HepG2 (cell line): ENCODE results near the gene CHN2. TPM values are rescaled to one million over a fixed set of nuclear protein-coding genes. Genes with fewer than 3 reads are reported as not detected.

Experiments used
- ATAC-seq: fragments of 200-7000 bp; cut with Tn5 transposase; 3 replicates; pipeline ENCODE4 v1.9.1; 2020; ENCODE audit warnings: mild to moderate bottlenecking, moderate library complexity
- BruUV-seq: library from RNA; stranded (reverse); fragments of 400-500 nt; replicated peaks from 2 replicates; lab custom pipeline; 2021; lab: Mats Ljungman, UMichigan
- CTCF ChIA-PET: fragments of 300-600 bp; formaldehyde crosslinking; extraction: SDS; loops from one replicate; lab custom pipeline; 2021; ENCODE audit warnings: low total read pairs, inconsistent platforms, low intra/inter-chr PET ratio; lab: Yijun Ruan, JAX
- POLR2A ChIA-PET: fragments of 350-600 bp; sonication (Branson Sonifier 250); formaldehyde crosslinking; loops from one replicate; lab custom pipeline; 2020; ENCODE audit warnings: antibody characterized with exemption, inconsistent platforms; lab: Yijun Ruan, JAX
- DNase-seq: peaks from one replicate; pipeline ENCODE4 v3.0.0-alpha.2; 2015; ENCODE audit warnings: low spot score
- FAIRE-seq: peaks from 3 replicates; lab custom pipeline; 2011; peaks lifted over from hg19 to GRCh38; lab: Jason Lieb, UNC
- H2AFZ ChIP-seq: one replicate; pipeline ENCODE4 v1.6.1; 2011; ENCODE audit warnings: low read length, inconsistent platforms
- H3K27ac ChIP-seq: fragments of 300-600 bp; 3 replicates; pipeline ENCODE4 v1.8.0; 2011; ENCODE audit warnings: mixed run types, mild to moderate bottlenecking, mixed read lengths, low read length, inconsistent platforms; ENCODE audit not compliant: insufficient read depth; ENCODE audit errors: extremely low read length
- H3K27me3 ChIP-seq, 2 experiments: fragments of 200-600 bp in 1 of 2; 2 replicates in 1 of 2; 3 replicates in 1 of 2; pipeline versions ENCODE4 v1.6.0 to v1.8.0; 2011; ENCODE audit warnings: low read length in 2 of 2, mild to moderate bottlenecking in 2 of 2, moderate library complexity in 2 of 2, inconsistent platforms in 1 of 2; ENCODE audit not compliant: insufficient read depth in 2 of 2, control insufficient read depth in 1 of 2
- H3K36me3 ChIP-seq, 2 experiments: fragments of 200-600 bp in 1 of 2; replicated peaks in 1 of 2; 2 replicates in 1 of 2; 3 replicates in 1 of 2; pipeline versions ENCODE4 v1.5.1 to v1.8.0; 2011; ENCODE audit warnings: low read length in 2 of 2, inconsistent platforms in 1 of 2; ENCODE audit not compliant: insufficient read depth in 2 of 2, control insufficient read depth in 1 of 2
- H3K4me1 ChIP-seq: 2 replicates; pipeline ENCODE4 v1.5.1; 2012; ENCODE audit warnings: low read length, inconsistent platforms; ENCODE audit not compliant: insufficient read depth
- H3K4me2 ChIP-seq: 2 replicates; pipeline ENCODE4 v1.6.0; 2011; ENCODE audit warnings: low read depth, low read length, inconsistent platforms
- H3K4me3 ChIP-seq, 3 experiments: fragments of 200-600 bp in 1 of 3; sonication (generic), shearing (Covaris generic) in 1 of 3; replicated peaks in 1 of 3; 2 replicates each; pipeline ENCODE4 v1.5.1; 2011 to 2016; ENCODE audit warnings: low read length in 3 of 3, inconsistent platforms in 2 of 3, low read depth in 2 of 3, mild to moderate bottlenecking in 2 of 3, control low read depth in 1 of 3, mixed read lengths in 1 of 3; ENCODE audit not compliant: insufficient read depth in 1 of 3
- H3K79me2 ChIP-seq: one replicate; pipeline ENCODE4 v1.6.1; 2011; ENCODE audit warnings: low read length, inconsistent platforms; ENCODE audit not compliant: insufficient read depth
- H3K9ac ChIP-seq: 2 replicates; pipeline ENCODE4 v1.6.0; 2011; ENCODE audit warnings: mild to moderate bottlenecking, low read depth, low read length, inconsistent platforms; ENCODE audit not compliant: insufficient read depth
- H3K9me3 ChIP-seq: 2 replicates; pipeline ENCODE4 v1.5.1; 2012; ENCODE audit warnings: mild to moderate bottlenecking, low read length
- H4K20me1 ChIP-seq: 2 replicates; pipeline ENCODE4 v1.6.0; 2011; ENCODE audit warnings: inconsistent platforms, mild to moderate bottlenecking, low read length, moderate library complexity; ENCODE audit not compliant: insufficient read depth
- CBFB ChIP-seq: sonication (generic); formaldehyde crosslinking; IDR thresholded peaks from 2 replicates; pipeline ENCODE4 v1.4.0; 2020; ENCODE audit warnings: missing genetic modification reagents
- EED ChIP-seq: sonication (generic); formaldehyde crosslinking; IDR thresholded peaks from 2 replicates; pipeline ENCODE4 v1.5.0; 2020; ENCODE audit warnings: mild to moderate bottlenecking, missing genetic modification reagents
- SIX4 ChIP-seq: sonication (generic); formaldehyde crosslinking; IDR thresholded peaks from 2 replicates; pipeline ENCODE4 v1.4.0; 2020; ENCODE audit warnings: missing genetic modification reagents
- TAF15 ChIP-seq: fragments of 200-400 bp; formaldehyde crosslinking; IDR thresholded peaks from one replicate; pipeline ENCODE4 v1.6.1; 2018; ENCODE audit warnings: mild to moderate bottlenecking, low read depth, low read length; ENCODE audit not compliant: poor library complexity, severe bottlenecking
- XBP1 ChIP-seq: sonication (generic); formaldehyde crosslinking; IDR thresholded peaks from 2 replicates; pipeline ENCODE4 v1.5.0; 2020; ENCODE audit warnings: missing genetic modification reagents
- ZKSCAN8 ChIP-seq: IDR thresholded peaks from 2 replicates; pipeline ENCODE4 v1.6.1; 2016; ENCODE audit warnings: borderline replicate concordance, missing genetic modification reagents, missing compliant biosample characterization
- ZNF674 ChIP-seq: sonication (generic); formaldehyde crosslinking; IDR thresholded peaks from 2 replicates; pipeline ENCODE4 v1.5.0; 2020; ENCODE audit warnings: low read depth, mild to moderate bottlenecking, missing genetic modification reagents
- ZNF772 ChIP-seq: sonication (generic); formaldehyde crosslinking; IDR thresholded peaks from 2 replicates; pipeline ENCODE4 v1.5.0; 2020; ENCODE audit warnings: mild to moderate bottlenecking, missing genetic modification reagents
- ZNF878 ChIP-seq: sonication (generic); formaldehyde crosslinking; IDR thresholded peaks from 2 replicates; pipeline ENCODE4 v1.8.1; 2023; ENCODE audit warnings: mild to moderate bottlenecking, missing genetic modification reagents, moderate library complexity
- WGBS: methylation state at CpG from one replicate; pipeline ENCODE4 v1.1.6; 2017; ENCODE audit warnings: low lambda C conversion rate; 5-methylcytosine and 5-hydroxymethylcytosine counted together
- in situ Hi-C: cut with HindIII; loops from 2 replicates; pipeline ENCODE4 v1.10.0; 2017; ENCODE audit warnings: low pct_unique_long_range_greater_than_20kb; ENCODE audit not compliant: extremely low pct_ligation_motif_present
- intact Hi-C: fragments of 100-400 bp; cut with micrococcal nuclease; formaldehyde crosslinking; loops from one replicate; pipeline ENCODE4 v1.10.0; 2022; ENCODE audit not compliant: unreplicated experiment
- polyA plus RNA-seq, 8 experiments: library from polyadenylated mRNA; depleted of rRNA in 3 of 8; stranded (reverse) in 7 of 8; unstranded in 1 of 8; fragments of >200 nt; fragmentation: Illumina TruSeq in 4 of 8; extraction: Trizol in 4 of 8; gene quantifications; 2 replicates each; pipeline versions ENCODE4 v1.2.1 to v1.2.3, GENCODE V29; 2011 to 2016; ENCODE audit warnings: low read depth in 4 of 8, missing spikeins in 1 of 8, mixed read lengths in 1 of 8; ENCODE audit not compliant: insufficient read depth in 1 of 8
- total RNA-seq, 5 experiments: library from RNA; depleted of rRNA; stranded (reverse); fragments of >200 nt; fragmentation: Illumina TruSeq; extraction: Trizol; gene quantifications; 2 replicates each; pipeline ENCODE4 v1.2.3, GENCODE V29; 2016; ENCODE audit warnings: low read depth in 1 of 5
- TF ChIP-seq, protein P1 (sequence below): conservative IDR thresholded peaks from 2 replicates; pipeline ENCODE4 v1.6.1; 2018; ENCODE audit warnings: missing genetic modification reagents
- TF ChIP-seq, protein P2 (sequence below): sonication (generic); formaldehyde crosslinking; IDR thresholded peaks from 2 replicates; pipeline ENCODE4 v1.8.0; 2022; ENCODE audit warnings: mild to moderate bottlenecking, missing genetic modification reagents, moderate library complexity

The CHN2 gene
- total and polyA plus RNA-seq, 2 of the 13 experiments (the other 11 are each of a cell fraction or from before 2014, with no cell fraction given) = 23.5 to 30.5 TPM

DNA sequence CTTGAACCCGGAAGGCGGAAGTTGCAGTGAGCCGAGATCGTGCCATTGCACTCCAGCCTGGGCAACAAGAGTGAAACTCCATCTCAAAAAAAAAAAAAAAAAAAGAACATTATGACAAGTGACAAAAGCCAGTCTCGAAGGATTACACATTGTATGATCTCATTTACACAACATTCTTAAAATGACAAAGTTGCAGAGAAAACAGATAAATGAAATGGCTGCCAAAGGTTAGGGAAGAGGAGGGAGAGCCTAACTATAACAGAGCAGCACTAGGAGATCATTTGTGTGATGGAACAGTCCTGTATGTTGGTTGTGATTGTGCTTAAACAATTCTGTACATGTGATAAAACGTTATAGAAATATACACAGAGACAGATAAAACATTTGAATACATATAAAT lies 32.0 kb upstream of the CHN2 start:
- Histone ChIP-seq H3K79me2 (no peaks in the 10 kb centered on the region), H3K9ac (no peak overlapping the region), H3K27me3 (no peaks in the 10 kb centered on the region), H3K9me3 (no peaks in the 10 kb centered on the region), H2AFZ (no peak overlapping the region), H4K20me1 (no peaks in the 10 kb centered on the region), H3K4me3 (no peak overlapping the region), H3K36me3 (no peaks in the 10 kb centered on the region; a peak in 1 of 5 replicates), H3K4me2 (no peak overlapping the region)
- DNase-seq (no peak), ATAC-seq (no peak), FAIRE-seq (no peak)
- 95% methylated on average over 6 of the region's 6 CpGs for WGBS
- BruUV-seq = no TSS peak
- CTCF ChIA-PET = no interaction called here
- in situ Hi-C loops = no loop called here
- TF ChIP-seq, protein P1, sequence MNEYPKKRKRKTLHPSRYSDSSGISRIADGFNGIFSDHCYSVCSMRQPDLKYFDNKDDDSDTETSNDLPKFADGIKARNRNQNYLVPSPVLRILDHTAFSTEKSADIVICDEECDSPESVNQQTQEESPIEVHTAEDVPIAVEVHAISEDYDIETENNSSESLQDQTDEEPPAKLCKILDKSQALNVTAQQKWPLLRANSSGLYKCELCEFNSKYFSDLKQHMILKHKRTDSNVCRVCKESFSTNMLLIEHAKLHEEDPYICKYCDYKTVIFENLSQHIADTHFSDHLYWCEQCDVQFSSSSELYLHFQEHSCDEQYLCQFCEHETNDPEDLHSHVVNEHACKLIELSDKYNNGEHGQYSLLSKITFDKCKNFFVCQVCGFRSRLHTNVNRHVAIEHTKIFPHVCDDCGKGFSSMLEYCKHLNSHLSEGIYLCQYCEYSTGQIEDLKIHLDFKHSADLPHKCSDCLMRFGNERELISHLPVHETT (CRISPR knock-in tag) = no peak
- TF ChIP-seq TAF15 = no peak
- no peak for TF ChIP-seq ZNF772 (CRISPR knock-in tag)
- TF ChIP-seq CBFB = no peak
- TF ChIP-seq ZNF878 (CRISPR knock-in tag) = no peak
- no peak for TF ChIP-seq XBP1 (CRISPR knock-in tag)
- TF ChIP-seq EED (CRISPR knock-in tag) = no peak
- TF ChIP-seq ZKSCAN8 (CRISPR knock-in tag) = no peak
- TF ChIP-seq SIX4 (CRISPR knock-in tag) = no peak
- TF ChIP-seq, protein P2, sequence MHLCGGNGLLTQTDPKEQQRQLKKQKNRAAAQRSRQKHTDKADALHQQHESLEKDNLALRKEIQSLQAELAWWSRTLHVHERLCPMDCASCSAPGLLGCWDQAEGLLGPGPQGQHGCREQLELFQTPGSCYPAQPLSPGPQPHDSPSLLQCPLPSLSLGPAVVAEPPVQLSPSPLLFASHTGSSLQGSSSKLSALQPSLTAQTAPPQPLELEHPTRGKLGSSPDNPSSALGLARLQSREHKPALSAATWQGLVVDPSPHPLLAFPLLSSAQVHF (CRISPR knock-in tag) = no peak
- TF ChIP-seq ZNF674 (CRISPR knock-in tag) = no peak
- TF ChIP-seq, all 625 proteins: peak for 0
- H3K4me1 ChIP-seq = peaks cover 16% of the 10 kb centered on the region
- POLR2A ChIA-PET = interaction anchor here (0.7 kb wide), 1 partner anchor 41 kb away, joined by 3 read pairs; no protein-coding TSS in a partner anchor
- no peak overlapping the region for H3K27ac ChIP-seq
- intact Hi-C loops = no loop called here
